Neural crest cell (in vitro differentiated cells): ENCODE data around the gene DNAAF5. TPM values are rescaled to one million over a fixed set of nuclear protein-coding genes. Genes with fewer than 3 reads are reported as not detected.
"Not testable (repeated sequence)": the region's sequence is repeated elsewhere in the genome, so short reads cannot be mapped to it uniquely, and the experiment has no call there.

Experiments
- DNase-seq: peaks from one replicate; pipeline ENCODE4 v3.0.0; 2021; ENCODE audit warnings: low read depth, mixed read lengths, low spot score
- H3K27ac Mint-ChIP-seq: one replicate; pipeline ENCODE4 v1.8.0; 2021; ENCODE audit warnings: mild to moderate bottlenecking, mixed read lengths; ENCODE audit not compliant: unreplicated experiment
- H3K27me3 Mint-ChIP-seq: 2 replicates; pipeline ENCODE4 v1.8.0; 2021; ENCODE audit warnings: low read depth, mild to moderate bottlenecking, mixed read lengths
- H3K36me3 Mint-ChIP-seq: 2 replicates; pipeline ENCODE4 v1.8.0; 2021; ENCODE audit warnings: low read depth, mild to moderate bottlenecking, mixed read lengths
- H3K4me1 Mint-ChIP-seq: 2 replicates; pipeline ENCODE4 v1.8.0; 2021; ENCODE audit warnings: mixed read lengths
- H3K4me3 Mint-ChIP-seq: one replicate; pipeline ENCODE4 v1.8.0; 2021; ENCODE audit warnings: mild to moderate bottlenecking, mixed read lengths
- H3K9me3 Mint-ChIP-seq: 2 replicates; pipeline ENCODE4 v1.8.0; 2021; ENCODE audit warnings: mixed read lengths
- total RNA-seq: library from RNA; stranded (reverse); gene quantifications from 2 replicates; pipeline ENCODE4 v1.2.1, GENCODE V29; 2021
- TF ChIP-seq, protein P1 (sequence below): fragments of 200-600 bp; sonication (generic); conservative IDR thresholded peaks from 2 replicates; pipeline ENCODE4 v1.5.0; 2021; ENCODE audit warnings: antibody characterized with exemption, mild to moderate bottlenecking

DNAAF5 gene
- total RNA-seq, 1 donor from 2014 or later, result 54.2 TPM

DNA sequence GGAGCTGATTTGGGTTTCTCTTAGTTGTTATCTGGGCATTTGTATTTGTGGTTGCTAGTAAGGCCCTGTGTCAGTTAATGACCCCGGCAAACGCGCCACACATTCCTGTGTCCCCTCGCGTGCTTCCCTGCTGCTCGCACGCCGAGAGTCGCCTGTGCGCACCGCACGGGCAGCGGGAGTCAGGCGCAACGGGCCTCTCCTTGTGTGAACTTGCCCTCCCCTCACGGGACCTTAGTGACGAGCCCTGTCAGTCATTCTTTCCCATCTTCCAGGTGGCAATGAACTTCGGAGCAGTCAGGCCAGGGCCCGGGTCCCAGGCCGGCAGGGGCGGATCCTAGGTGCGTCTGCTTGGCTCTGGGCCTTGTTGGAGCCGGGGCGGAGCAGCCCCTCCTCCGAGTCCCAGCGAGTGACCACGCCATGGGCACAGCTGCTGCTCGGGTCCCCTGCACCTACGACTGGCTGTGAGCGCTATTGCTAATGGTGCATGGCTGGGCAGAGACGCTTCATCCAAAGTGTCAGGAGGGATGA is 13.0 kb downstream of the DNAAF5 start:
- Mint-ChIP-seq H3K9me3 (no peaks in the 10 kb centered on the region), H3K4me3 (no peak overlapping the region), H3K4me1 (peaks cover 7% of the 10 kb centered on the region), H3K36me3 (peaks cover 18% of the 10 kb centered on the region), H3K27ac (no peak overlapping the region), H3K27me3 (no peaks in the 10 kb centered on the region)
- DNase-seq, result no peak
- TF ChIP-seq, protein P1, sequence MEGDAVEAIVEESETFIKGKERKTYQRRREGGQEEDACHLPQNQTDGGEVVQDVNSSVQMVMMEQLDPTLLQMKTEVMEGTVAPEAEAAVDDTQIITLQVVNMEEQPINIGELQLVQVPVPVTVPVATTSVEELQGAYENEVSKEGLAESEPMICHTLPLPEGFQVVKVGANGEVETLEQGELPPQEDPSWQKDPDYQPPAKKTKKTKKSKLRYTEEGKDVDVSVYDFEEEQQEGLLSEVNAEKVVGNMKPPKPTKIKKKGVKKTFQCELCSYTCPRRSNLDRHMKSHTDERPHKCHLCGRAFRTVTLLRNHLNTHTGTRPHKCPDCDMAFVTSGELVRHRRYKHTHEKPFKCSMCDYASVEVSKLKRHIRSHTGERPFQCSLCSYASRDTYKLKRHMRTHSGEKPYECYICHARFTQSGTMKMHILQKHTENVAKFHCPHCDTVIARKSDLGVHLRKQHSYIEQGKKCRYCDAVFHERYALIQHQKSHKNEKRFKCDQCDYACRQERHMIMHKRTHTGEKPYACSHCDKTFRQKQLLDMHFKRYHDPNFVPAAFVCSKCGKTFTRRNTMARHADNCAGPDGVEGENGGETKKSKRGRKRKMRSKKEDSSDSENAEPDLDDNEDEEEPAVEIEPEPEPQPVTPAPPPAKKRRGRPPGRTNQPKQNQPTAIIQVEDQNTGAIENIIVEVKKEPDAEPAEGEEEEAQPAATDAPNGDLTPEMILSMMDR, result no peak

DNA sequence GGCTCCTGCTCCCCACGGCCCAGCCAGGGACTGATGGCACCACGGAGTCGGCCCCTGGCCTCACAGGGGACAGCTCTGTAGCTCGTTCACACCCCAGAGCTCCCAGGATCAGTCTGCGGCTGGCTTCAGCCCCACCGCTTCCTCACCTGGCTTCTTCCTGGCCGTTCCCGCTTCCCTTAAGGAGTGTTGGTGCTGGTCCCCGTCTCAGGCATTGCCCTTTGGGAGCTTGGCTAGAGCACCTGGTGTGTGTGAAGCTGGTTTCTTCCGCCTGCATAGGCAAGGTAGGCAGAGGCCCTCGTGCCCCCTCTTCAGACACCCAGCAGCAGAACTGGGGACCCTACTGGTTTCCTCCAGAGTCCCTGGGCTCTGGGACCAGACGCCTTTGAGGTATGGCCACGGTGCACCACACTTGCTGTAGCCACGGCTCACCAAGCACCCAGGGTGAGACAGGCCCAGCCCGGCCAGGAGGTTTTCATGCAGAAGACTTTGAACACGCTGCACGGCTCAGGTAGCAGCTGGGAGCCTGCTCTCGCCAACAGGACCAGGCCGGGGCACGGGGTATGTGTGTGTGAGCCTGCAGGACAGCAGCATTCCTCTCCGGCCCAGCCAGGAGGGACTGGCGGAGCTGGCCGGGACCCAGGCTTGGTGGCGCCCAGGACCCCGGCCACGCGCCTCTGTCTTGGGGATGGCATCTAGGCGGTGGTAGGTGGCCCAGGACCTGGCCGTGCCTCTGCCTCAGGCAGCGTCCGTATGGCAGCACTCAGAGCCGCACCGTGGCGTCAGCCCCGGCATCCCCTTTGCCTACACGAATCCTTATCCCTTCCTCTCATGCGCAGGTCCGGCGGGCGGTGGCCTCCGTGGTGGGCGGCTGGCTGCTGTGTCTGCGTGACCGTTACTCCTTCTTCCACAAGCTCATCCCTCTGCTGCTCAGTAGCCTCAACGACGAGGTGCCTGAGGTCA is 13.8 kb downstream of the DNAAF5 start:
- no peak for DNase-seq
- TF ChIP-seq, protein P1, result no peak
- Mint-ChIP-seq H3K9me3 (no peaks in the 10 kb centered on the region), H3K27ac (peak overlapping the region; percentile 19), H3K27me3 (no peaks in the 10 kb centered on the region), H3K36me3 (peaks cover 23% of the 10 kb centered on the region), H3K4me3 (no peak overlapping the region), H3K4me1 (peaks cover 7% of the 10 kb centered on the region)

DNA sequence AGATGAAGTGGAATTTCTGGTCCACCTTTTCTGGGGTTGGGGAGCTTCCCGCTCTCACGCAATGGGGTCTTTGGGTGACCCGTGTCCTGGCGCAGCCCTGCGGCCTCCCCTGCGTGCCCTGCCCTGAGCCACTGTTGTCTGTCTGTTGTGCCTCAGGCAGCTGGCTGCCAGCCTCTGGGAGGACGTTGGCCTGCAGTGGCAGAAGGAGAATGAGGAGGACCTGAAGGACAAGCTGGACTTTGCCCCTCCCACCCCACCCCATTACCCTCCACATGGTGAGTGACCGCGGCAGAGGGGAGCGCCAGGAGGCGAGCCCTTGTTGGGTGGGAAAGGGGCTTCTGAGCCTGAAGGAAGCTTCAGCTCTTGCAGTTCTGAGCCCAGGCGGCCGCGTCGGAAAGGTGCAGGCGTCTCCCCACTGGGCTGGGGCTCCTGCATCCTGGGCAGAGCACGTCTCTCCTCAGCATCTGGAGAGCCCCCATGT is 14.7 kb downstream of the DNAAF5 start:
- H3K4me1 Mint-ChIP-seq, result peaks cover 7% of the 10 kb centered on the region
- no peak overlapping the region for H3K4me3 Mint-ChIP-seq
- no peak for DNase-seq
- H3K9me3 Mint-ChIP-seq, result no peaks in the 10 kb centered on the region
- peaks cover 28% of the 10 kb centered on the region for H3K36me3 Mint-ChIP-seq
- no peaks in the 10 kb centered on the region for H3K27me3 Mint-ChIP-seq
- H3K27ac Mint-ChIP-seq, result no peak overlapping the region
- TF ChIP-seq, protein P1, result no peak

DNA sequence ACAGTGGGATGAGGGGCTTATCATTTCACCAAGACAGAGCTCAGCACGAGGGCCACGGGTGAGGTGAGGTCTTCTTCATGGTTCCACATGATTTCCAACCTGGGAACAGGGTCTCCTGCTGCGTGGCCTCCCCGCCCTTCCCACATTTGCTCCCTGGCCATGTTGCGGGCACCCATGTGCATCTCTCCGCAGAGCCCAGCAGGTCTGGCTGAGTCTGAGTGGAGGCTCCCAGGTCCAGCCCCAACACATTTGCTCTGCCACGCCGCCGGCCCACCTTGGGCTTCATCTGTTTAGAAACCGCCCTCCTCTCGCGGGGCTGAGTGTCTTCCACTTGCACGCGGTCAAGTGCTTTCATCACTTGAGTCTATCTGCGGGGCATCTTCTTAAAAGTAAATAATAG is 15.4 kb downstream of the DNAAF5 start:
- no peak overlapping the region for H3K4me3 Mint-ChIP-seq

DNA sequence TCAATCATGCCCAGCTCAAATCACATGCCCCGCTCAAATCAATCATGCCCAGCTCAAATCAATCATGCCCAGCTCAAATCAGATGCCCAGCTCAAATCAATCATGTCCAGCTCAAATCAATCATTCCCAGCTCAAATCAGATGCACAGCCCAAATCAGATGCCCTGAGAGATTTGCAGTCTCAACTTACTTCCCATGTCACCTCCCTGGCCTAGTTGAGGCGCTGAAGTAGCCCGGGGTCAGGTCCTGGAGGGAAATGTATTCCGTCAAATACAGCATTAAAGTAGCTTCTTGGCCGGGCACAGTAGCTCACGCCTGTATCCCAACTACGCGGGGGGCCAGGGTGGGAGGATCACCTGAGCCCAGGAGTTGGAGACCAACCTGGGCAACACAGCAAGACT is 16.3 kb downstream of the DNAAF5 start:
- Mint-ChIP-seq H3K27ac (no peak overlapping the region), H3K36me3 (peaks cover 27% of the 10 kb centered on the region), H3K9me3 (no peaks in the 10 kb centered on the region), H3K27me3 (no peaks in the 10 kb centered on the region), H3K4me1 (peaks cover 6% of the 10 kb centered on the region), H3K4me3 (no peak overlapping the region)
- DNase-seq, result no peak
- TF ChIP-seq, protein P1, result no peak

More for the DNA sequence above, 15.4 kb downstream of the DNAAF5 start:
- TF ChIP-seq, protein P1, result no peak
- Mint-ChIP-seq H3K36me3 (peaks cover 28% of the 10 kb centered on the region), H3K4me1 (peaks cover 7% of the 10 kb centered on the region), H3K9me3 (no peaks in the 10 kb centered on the region), H3K27me3 (no peaks in the 10 kb centered on the region), H3K27ac (no peak overlapping the region)
- DNase-seq, result no peak

DNA sequence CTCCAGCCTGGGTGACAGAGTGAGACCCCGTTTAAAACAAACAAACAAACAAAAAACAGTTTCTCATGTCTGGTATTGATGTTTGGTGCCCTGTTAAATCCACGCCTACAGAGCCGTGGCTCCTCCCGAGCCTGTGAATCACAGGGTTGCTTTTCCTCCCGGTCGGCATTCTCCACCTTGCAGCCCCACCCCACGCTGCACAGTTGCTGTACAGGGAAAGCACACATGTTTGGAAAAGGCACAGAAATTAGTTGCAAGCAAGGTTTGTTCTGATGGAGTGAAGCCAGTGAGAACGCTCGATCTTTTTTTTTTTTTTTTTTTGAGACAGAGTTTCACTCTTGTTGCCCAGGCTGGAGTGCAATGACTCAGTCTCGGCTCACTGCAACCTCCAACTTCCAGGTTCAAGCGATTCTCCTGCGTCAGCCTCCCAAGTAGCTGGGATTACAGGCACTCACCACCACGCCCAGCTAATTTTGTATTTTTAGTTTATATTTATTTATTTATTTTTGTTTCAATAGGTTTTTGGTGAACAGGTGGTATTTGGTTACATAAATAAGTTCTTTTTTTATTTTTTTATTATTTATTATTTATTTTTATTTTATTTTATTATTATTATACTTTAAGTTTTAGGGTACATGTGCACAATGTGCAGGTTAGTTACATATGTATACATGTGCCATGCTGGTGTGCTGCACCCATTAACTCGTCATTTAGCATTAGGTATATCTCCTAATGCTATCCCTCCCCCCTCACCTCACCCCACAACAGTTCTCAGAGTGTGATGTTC is 17.0 kb downstream of the DNAAF5 start:
- not testable (repeated sequence) for H3K9me3 Mint-ChIP-seq, H3K27ac Mint-ChIP-seq, H3K4me1 Mint-ChIP-seq, DNase-seq, H3K27me3 Mint-ChIP-seq, H3K4me3 Mint-ChIP-seq
- H3K36me3 Mint-ChIP-seq, result peaks cover 21% of the 10 kb centered on the region

DNA sequence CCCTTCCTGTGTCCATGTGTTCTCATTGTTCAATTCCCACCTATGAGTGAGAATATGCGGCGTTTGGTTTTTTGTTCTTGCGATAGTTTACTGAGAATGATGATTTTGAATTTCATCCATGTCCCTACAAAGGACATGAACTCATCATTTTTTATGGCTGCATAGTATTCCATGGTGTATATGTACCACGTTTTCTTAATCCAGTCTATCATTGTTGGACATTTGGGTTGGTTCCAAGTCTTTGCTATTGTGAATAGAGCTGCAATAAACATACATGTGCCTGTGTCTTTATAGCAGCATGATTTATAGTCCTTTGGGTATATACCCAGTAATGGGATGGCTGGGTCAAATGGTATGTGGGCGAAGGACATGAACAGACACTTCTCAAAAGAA is 17.6 kb downstream of the DNAAF5 start:
- not testable (repeated sequence) for H3K27ac Mint-ChIP-seq, H3K4me3 Mint-ChIP-seq, H3K9me3 Mint-ChIP-seq, DNase-seq, H3K4me1 Mint-ChIP-seq, H3K27me3 Mint-ChIP-seq
- H3K36me3 Mint-ChIP-seq, result peaks cover 21% of the 10 kb centered on the region
